Measurements from ENCODE around the gene RFTN1.

DNA sequence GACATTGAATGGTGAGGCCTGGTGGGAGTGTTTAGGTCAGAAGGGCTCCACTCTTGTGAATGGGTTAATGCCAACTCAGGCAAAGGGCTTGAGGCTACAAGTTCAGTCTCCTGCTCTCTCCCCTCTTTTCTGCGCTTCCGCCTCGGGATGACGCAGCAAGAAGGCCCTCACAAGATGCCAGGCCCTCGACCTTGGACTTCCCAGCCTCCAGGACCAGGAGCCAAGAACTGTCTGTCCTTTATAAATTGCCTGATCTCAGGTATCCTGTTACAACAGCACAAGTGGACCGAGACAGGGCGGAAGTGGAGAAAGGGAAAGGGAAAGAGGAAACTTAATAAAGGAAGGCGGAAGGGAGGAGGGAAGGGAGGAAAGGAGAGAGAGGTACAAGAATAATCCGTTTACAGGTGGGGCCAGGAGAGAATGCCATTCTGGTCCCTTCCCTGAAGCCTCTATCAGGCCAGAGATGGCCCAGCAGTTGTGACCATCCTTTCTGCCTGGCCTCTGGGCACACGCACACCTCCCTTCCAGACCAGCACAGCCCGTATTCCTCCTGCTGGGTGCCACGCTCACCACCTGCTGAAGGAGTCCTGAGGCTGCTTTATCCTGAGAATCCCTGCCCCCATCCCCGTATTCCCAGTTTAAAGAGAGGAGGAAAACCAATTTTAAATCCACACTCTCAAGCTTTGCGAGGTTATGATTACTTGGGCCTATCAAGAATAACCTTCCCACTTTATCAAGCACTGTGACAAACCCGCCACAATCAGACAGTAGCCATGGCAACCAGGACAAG is 184.3 kb downstream of the RFTN1 start:
- TF ChIP-seq, protein P1, sequence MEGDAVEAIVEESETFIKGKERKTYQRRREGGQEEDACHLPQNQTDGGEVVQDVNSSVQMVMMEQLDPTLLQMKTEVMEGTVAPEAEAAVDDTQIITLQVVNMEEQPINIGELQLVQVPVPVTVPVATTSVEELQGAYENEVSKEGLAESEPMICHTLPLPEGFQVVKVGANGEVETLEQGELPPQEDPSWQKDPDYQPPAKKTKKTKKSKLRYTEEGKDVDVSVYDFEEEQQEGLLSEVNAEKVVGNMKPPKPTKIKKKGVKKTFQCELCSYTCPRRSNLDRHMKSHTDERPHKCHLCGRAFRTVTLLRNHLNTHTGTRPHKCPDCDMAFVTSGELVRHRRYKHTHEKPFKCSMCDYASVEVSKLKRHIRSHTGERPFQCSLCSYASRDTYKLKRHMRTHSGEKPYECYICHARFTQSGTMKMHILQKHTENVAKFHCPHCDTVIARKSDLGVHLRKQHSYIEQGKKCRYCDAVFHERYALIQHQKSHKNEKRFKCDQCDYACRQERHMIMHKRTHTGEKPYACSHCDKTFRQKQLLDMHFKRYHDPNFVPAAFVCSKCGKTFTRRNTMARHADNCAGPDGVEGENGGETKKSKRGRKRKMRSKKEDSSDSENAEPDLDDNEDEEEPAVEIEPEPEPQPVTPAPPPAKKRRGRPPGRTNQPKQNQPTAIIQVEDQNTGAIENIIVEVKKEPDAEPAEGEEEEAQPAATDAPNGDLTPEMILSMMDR (IDR thresholded peaks at IDR 0.05): no peak
- no peak for TF ChIP-seq EZH2 (IDR thresholded peaks at IDR 0.05; ENCODE audit: borderline replicate concordance, insufficient read depth, low read depth, low read length, poor library complexity, severe bottlenecking)
